ENCODE measurements around the gene ITGB2.

Gene ITGB2

DNA sequence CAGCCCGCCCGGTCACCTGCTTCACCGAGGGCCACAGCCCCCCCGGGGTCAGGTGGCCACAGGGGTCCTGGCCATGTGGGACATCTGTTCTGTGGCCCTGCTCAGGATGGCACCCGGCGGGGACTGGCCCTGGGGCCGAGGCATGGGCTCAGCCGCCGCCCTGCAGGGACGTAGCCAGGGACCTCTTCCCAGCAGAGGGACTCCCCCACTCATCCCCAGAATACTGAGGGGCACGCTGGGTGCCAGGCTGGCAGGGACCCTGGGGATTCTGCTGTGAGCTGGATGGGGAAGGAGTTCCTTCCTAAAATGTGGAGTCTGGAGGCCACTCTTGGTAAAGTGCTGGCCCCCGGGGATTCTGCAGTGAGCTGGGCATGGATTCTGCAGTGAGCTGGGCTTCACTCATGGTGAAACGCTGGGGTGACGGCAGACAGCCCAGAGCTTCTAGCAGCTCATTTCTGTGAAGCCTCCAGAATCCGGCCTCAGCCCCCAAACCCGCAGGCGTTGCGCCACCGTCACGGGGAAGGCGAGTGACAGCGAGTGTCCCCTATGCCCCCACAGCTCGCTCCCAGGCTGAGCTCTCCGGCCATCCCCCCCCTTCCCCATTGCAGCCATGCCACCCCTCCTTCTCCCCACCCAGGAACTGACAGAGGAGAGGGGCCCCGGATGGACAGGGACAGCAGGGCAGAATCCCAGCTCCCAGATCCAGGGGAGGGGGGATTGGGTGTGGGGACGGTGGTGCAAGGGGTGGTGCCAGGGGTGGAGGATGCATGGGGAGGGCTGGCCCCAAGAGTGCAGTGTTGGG, 1.4 kb downstream of the ITGB2 start:
- in situ Hi-C loops (cut with HindIII; ENCODE audit: low sequenced_read_pairs): no loop called here
- H3K4me3 ChIP-seq (ENCODE audit: low read depth, low read length): no peak overlapping the region
- DNase-seq (ENCODE audit: low read depth, low spot score): no peak
- TF ChIP-seq, protein P1, sequence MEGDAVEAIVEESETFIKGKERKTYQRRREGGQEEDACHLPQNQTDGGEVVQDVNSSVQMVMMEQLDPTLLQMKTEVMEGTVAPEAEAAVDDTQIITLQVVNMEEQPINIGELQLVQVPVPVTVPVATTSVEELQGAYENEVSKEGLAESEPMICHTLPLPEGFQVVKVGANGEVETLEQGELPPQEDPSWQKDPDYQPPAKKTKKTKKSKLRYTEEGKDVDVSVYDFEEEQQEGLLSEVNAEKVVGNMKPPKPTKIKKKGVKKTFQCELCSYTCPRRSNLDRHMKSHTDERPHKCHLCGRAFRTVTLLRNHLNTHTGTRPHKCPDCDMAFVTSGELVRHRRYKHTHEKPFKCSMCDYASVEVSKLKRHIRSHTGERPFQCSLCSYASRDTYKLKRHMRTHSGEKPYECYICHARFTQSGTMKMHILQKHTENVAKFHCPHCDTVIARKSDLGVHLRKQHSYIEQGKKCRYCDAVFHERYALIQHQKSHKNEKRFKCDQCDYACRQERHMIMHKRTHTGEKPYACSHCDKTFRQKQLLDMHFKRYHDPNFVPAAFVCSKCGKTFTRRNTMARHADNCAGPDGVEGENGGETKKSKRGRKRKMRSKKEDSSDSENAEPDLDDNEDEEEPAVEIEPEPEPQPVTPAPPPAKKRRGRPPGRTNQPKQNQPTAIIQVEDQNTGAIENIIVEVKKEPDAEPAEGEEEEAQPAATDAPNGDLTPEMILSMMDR (IDR thresholded peaks at IDR 0.05; ENCODE audit: low read depth, low read length): no peak

DNA sequence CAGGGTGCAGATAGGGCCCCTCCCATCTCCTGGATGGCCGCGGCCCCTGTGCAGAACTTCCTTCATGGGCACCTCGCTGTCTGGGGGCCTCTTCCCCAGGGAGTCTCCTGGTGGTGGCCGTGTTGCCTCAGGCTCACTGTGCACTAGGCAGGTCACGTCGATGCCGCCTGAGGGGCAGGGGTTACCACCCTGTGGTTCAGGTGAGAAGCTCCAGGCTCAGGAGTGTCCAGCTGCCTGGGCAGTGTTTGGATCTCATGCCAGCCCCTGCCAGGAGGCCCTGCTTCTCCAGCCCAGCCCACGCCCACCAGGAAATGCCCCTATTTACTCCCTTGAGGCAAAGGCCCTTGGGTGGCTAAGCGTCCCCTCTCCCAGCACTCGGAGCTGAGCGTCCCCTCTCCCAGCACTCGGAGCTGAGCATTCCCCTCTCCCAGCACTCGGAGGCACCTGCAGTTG, 2.1 kb downstream of the ITGB2 start:
- TF ChIP-seq, protein P1 (IDR thresholded peaks at IDR 0.05; ENCODE audit: low read depth, low read length): no peak
- no peak overlapping the region for H3K4me3 ChIP-seq (ENCODE audit: low read depth, low read length)
- DNase-seq (ENCODE audit: low read depth, low spot score): no peak
- in situ Hi-C loops (cut with HindIII; ENCODE audit: low sequenced_read_pairs): no loop called here

DNA sequence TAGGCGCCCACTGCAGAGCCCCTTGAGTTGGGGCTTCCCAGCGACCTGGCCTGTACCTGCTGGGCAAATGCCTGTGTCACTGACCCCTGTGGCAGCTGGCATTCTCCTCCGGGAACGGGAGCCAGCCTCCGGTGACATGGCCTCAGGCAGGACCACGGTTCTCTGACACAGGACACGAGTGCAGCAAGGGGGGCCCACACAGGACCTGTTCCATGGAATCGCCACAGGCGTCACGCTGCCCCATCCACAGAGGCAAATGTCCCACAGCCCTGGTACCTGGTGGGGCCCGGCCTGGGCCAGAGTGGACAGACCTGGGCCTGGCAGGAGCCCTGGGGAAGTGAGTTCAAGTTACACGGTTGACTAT, 2.6 kb downstream of the ITGB2 start:
- no peak for DNase-seq (ENCODE audit: low read depth, low spot score)
- no peak overlapping the region for H3K4me3 ChIP-seq (ENCODE audit: low read depth, low read length)
- TF ChIP-seq, protein P1 (IDR thresholded peaks at IDR 0.05; ENCODE audit: low read depth, low read length): no peak
- in situ Hi-C loops (cut with HindIII; ENCODE audit: low sequenced_read_pairs): no loop called here

DNA sequence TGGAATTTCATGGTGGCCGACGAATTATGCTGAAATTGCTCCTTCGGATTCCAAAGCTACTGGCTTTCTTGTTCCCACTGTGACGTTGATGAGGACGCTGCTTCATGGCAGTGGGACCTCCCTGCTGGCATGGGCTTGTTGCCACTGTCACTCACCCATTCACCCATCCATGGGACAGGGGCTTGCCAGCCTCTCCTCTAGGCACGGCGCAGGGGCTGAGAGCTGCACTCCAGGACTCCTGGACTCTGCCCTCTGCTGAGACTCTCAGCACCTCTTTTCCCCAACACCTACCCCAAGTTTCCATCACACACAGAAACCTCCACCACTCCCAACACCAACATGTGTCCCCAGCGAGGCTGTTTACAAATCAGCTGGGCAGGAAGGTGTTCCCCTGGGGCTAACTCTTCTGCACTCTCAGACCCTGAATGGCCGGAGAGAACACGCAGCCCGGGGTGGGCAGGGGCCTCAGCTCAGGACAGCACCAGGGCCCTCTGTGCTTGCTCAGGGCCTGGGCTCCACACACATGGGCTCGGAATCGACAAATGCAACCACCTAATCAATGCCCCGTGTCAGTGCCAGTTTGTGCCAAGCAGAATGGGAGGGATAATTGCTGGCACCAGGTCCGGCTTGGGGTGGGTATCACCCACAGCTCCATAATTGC, 3.1 kb downstream of the ITGB2 start:
- in situ Hi-C loops (cut with HindIII; ENCODE audit: low sequenced_read_pairs): no loop called here
- TF ChIP-seq, protein P1 (IDR thresholded peaks at IDR 0.05; ENCODE audit: low read depth, low read length): no peak
- no peak overlapping the region for H3K4me3 ChIP-seq (ENCODE audit: low read depth, low read length)
- no peak for DNase-seq (ENCODE audit: low read depth, low spot score)

DNA sequence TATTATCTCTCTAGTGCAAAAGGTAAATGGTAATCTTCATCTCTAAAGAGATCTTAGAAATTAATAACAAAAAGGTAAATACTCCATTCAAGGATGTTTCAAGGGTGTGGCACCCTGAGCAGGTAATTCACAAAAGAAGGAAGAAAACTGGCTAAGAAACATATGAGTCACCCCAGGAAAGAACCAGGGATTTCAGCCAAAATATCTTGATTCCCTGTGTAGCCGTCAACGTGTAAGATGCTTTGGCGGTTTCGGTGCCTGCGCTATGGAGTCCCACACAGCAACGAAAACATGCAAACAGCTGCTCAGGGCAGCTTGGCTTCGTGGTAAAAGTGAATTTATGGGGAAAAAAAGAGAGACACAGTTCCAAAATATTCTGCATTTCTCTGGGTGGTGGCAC, 3.7 kb downstream of the ITGB2 start:
- TF ChIP-seq, protein P1 (IDR thresholded peaks at IDR 0.05; ENCODE audit: low read depth, low read length): no peak
- no peak overlapping the region for H3K4me3 ChIP-seq (ENCODE audit: low read depth, low read length)
- in situ Hi-C loops (cut with HindIII; ENCODE audit: low sequenced_read_pairs): no loop called here
- DNase-seq (ENCODE audit: low read depth, low spot score): no peak

DNA sequence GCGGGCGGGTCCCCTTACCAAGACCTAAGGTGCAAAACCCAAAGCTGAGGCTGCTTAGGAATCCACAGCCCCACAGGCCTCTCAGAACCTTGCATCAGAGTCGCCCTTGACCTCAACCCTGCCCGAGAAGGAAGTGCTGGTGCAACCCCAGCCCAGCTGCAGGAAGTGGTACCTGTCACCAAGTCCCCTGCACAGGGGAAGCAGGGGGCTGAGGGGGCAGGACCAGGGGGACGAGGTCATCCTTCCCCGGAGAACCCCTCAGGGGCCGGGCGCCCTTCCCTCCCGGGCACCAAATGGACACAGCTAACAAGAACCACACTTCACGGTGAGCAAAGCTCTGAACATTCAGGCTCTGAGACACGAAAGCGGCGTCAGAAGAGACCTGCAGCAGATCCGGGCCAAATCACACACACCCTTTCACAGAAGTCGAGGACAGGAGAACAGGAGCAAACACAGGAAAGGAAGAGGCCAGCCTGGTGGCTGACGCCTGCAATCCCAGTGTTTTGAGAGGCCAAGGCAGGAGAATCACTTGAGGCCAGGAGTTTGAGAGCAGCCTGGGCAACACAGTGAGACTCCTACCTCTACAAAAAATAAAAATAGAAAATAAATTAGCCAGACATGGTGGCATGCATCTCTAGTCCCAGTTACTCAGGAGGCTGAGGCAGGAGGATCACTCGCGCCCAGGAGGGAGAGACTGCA, 6.4 kb downstream of the ITGB2 start:
- TF ChIP-seq, protein P1 (IDR thresholded peaks at IDR 0.05; ENCODE audit: low read depth, low read length): no peak
- in situ Hi-C loops (cut with HindIII; ENCODE audit: low sequenced_read_pairs): no loop called here
- DNase-seq (ENCODE audit: low read depth, low spot score): no peak
- H3K4me3 ChIP-seq (ENCODE audit: low read depth, low read length): no peak overlapping the region
